Body of pancreas (tissue), 4 donors: ENCODE results near the gene CCDC39.

Source experiments
- CTCF ChIP-seq, 7 experiments: fragments of 450-650 bp in 4 of 7; fragments of 200-600 bp in 3 of 7; sonication (generic) in 3 of 7; IDR thresholded peaks; one replicate each; pipeline ENCODE4 v1.5.1; 2016 to 2019; ENCODE audit warnings: antibody characterized with exemption in 7 of 7
- POLR2A ChIP-seq, 3 donors: fragments of 450-650 bp; IDR thresholded peaks; one replicate each; pipeline ENCODE4 v1.6.1; 2016; ENCODE audit warnings: antibody characterized with exemption in 3 of 3, mild to moderate bottlenecking in 2 of 3

- TF ChIP-seq CTCF (IDR thresholded peaks at IDR 0.05): no peak
- no peak for TF ChIP-seq POLR2A (IDR thresholded peaks at IDR 0.05)
These were observed 62.2 kb downstream of the CCDC39 start for GRCh38 chr3:180617049-180617448.
